Measurements from ENCODE around the gene CORO7. TPM values are rescaled to one million over a fixed set of nuclear protein-coding genes. Genes with fewer than 3 reads are reported as not detected.

The CORO7 gene
- total and polyA plus RNA-seq, 9 of the 15 experiments (the other 6 are each of a cell fraction or from before 2014, with no cell fraction given), result 0.45 to 77.2 (median 18.7) TPM

DNA sequence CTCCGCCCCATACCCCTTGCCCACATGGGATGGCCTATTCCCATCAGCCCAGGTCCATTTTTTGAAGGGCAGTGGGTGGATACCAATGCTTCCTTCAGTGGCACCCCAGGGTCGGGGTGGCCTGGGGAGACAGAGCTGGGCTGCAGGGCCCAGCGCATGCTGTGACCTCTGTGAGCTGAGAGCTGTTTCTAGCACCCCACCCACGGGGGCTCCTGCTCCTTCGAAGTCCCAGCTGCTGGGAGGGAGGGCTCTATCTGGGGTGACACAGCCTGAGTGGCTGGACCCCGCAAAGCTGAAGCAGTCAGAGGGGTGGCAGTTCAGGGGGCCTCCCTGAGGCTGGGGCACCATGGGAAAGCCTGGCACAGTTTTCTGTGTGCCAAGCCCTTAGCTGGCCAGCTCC is 76.0 kb downstream of the CORO7 start (continued):
- TF ChIP-seq, protein P1, sequence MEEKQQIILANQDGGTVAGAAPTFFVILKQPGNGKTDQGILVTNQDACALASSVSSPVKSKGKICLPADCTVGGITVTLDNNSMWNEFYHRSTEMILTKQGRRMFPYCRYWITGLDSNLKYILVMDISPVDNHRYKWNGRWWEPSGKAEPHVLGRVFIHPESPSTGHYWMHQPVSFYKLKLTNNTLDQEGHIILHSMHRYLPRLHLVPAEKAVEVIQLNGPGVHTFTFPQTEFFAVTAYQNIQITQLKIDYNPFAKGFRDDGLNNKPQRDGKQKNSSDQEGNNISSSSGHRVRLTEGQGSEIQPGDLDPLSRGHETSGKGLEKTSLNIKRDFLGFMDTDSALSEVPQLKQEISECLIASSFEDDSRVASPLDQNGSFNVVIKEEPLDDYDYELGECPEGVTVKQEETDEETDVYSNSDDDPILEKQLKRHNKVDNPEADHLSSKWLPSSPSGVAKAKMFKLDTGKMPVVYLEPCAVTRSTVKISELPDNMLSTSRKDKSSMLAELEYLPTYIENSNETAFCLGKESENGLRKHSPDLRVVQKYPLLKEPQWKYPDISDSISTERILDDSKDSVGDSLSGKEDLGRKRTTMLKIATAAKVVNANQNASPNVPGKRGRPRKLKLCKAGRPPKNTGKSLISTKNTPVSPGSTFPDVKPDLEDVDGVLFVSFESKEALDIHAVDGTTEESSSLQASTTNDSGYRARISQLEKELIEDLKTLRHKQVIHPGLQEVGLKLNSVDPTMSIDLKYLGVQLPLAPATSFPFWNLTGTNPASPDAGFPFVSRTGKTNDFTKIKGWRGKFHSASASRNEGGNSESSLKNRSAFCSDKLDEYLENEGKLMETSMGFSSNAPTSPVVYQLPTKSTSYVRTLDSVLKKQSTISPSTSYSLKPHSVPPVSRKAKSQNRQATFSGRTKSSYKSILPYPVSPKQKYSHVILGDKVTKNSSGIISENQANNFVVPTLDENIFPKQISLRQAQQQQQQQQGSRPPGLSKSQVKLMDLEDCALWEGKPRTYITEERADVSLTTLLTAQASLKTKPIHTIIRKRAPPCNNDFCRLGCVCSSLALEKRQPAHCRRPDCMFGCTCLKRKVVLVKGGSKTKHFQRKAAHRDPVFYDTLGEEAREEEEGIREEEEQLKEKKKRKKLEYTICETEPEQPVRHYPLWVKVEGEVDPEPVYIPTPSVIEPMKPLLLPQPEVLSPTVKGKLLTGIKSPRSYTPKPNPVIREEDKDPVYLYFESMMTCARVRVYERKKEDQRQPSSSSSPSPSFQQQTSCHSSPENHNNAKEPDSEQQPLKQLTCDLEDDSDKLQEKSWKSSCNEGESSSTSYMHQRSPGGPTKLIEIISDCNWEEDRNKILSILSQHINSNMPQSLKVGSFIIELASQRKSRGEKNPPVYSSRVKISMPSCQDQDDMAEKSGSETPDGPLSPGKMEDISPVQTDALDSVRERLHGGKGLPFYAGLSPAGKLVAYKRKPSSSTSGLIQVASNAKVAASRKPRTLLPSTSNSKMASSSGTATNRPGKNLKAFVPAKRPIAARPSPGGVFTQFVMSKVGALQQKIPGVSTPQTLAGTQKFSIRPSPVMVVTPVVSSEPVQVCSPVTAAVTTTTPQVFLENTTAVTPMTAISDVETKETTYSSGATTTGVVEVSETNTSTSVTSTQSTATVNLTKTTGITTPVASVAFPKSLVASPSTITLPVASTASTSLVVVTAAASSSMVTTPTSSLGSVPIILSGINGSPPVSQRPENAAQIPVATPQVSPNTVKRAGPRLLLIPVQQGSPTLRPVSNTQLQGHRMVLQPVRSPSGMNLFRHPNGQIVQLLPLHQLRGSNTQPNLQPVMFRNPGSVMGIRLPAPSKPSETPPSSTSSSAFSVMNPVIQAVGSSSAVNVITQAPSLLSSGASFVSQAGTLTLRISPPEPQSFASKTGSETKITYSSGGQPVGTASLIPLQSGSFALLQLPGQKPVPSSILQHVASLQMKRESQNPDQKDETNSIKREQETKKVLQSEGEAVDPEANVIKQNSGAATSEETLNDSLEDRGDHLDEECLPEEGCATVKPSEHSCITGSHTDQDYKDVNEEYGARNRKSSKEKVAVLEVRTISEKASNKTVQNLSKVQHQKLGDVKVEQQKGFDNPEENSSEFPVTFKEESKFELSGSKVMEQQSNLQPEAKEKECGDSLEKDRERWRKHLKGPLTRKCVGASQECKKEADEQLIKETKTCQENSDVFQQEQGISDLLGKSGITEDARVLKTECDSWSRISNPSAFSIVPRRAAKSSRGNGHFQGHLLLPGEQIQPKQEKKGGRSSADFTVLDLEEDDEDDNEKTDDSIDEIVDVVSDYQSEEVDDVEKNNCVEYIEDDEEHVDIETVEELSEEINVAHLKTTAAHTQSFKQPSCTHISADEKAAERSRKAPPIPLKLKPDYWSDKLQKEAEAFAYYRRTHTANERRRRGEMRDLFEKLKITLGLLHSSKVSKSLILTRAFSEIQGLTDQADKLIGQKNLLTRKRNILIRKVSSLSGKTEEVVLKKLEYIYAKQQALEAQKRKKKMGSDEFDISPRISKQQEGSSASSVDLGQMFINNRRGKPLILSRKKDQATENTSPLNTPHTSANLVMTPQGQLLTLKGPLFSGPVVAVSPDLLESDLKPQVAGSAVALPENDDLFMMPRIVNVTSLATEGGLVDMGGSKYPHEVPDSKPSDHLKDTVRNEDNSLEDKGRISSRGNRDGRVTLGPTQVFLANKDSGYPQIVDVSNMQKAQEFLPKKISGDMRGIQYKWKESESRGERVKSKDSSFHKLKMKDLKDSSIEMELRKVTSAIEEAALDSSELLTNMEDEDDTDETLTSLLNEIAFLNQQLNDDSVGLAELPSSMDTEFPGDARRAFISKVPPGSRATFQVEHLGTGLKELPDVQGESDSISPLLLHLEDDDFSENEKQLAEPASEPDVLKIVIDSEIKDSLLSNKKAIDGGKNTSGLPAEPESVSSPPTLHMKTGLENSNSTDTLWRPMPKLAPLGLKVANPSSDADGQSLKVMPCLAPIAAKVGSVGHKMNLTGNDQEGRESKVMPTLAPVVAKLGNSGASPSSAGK (IDR thresholded peaks at IDR 0.05), result no peak
- TF ChIP-seq HLTF (IDR thresholded peaks at IDR 0.05), result no peak
- TF ChIP-seq TCF7 (IDR thresholded peaks at IDR 0.05; ENCODE audit: borderline replicate concordance), result no peak
- no peak for TF ChIP-seq ZNF561 (CRISPR knock-in tag; conservative IDR thresholded peaks at IDR 0.05)
- no peak for TF ChIP-seq KAT8 (IDR thresholded peaks at IDR 0.05; ENCODE audit: low read depth)
- TF ChIP-seq ZNF431 (CRISPR knock-in tag; IDR thresholded peaks at IDR 0.05), result no peak
- TF ChIP-seq MECOM (CRISPR knock-in tag; IDR thresholded peaks at IDR 0.05), result no peak
- TF ChIP-seq ZBED1 (IDR thresholded peaks at IDR 0.05), result no peak
- TF ChIP-seq PYGO2 (tag; IDR thresholded peaks at IDR 0.05), result no peak
- no peak for TF ChIP-seq SMC3 (conservative IDR thresholded peaks at IDR 0.05; ENCODE audit: insufficient read depth, low read depth, low read length)
- TF ChIP-seq, protein P2, sequence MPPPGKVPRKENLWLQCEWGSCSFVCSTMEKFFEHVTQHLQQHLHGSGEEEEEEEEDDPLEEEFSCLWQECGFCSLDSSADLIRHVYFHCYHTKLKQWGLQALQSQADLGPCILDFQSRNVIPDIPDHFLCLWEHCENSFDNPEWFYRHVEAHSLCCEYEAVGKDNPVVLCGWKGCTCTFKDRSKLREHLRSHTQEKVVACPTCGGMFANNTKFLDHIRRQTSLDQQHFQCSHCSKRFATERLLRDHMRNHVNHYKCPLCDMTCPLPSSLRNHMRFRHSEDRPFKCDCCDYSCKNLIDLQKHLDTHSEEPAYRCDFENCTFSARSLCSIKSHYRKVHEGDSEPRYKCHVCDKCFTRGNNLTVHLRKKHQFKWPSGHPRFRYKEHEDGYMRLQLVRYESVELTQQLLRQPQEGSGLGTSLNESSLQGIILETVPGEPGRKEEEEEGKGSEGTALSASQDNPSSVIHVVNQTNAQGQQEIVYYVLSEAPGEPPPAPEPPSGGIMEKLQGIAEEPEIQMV (tag; conservative IDR thresholded peaks at IDR 0.05; ENCODE audit: low read depth), result no peak
- no peak for TF ChIP-seq GATAD2B (IDR thresholded peaks at IDR 0.05; ENCODE audit: borderline replicate concordance)
- no peak for TF ChIP-seq GTF2A2 (tag; IDR thresholded peaks at IDR 0.05)
- no peak for TF ChIP-seq SMAD1 (IDR thresholded peaks at IDR 0.05; ENCODE audit: low read depth, low read length, partially characterized antibody)
- TF ChIP-seq ZNF311 (CRISPR knock-in tag; IDR thresholded peaks at IDR 0.05), result no peak

Measured in K562 (cell line).